ENCODE measurements around the gene CCDC122.

DNA sequence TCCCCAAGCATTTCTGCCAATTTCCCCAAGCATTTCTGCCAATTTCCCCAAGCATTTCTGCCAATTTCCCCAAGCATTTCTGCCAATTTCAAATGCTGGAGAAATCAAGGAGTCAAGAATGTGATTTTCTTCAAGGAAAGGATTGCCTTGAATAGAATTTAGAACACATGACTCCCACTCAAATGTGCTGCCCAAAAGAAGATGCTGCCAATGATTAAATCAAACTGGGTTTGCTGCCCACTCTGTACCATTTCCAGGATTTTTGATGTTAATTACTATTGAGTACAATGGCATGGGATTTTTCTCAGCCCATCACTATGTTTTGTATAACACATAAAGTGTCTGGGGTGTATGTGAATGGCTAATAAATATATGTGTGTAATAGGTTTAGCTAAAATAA, 70.9 kb downstream of the CCDC122 start:
- no peak for TF ChIP-seq EZH2 (IDR thresholded peaks at IDR 0.05; ENCODE audit: low read depth, low read length, severe bottlenecking)
- TF ChIP-seq, protein P1, sequence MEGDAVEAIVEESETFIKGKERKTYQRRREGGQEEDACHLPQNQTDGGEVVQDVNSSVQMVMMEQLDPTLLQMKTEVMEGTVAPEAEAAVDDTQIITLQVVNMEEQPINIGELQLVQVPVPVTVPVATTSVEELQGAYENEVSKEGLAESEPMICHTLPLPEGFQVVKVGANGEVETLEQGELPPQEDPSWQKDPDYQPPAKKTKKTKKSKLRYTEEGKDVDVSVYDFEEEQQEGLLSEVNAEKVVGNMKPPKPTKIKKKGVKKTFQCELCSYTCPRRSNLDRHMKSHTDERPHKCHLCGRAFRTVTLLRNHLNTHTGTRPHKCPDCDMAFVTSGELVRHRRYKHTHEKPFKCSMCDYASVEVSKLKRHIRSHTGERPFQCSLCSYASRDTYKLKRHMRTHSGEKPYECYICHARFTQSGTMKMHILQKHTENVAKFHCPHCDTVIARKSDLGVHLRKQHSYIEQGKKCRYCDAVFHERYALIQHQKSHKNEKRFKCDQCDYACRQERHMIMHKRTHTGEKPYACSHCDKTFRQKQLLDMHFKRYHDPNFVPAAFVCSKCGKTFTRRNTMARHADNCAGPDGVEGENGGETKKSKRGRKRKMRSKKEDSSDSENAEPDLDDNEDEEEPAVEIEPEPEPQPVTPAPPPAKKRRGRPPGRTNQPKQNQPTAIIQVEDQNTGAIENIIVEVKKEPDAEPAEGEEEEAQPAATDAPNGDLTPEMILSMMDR (IDR thresholded peaks at IDR 0.05; ENCODE audit: control extremely low read depth in 1 of 3, insufficient read depth in 1 of 3, low read depth in 1 of 3, low read length in 3 of 3) = no peak
- TF ChIP-seq SRF (IDR thresholded peaks at IDR 0.05; ENCODE audit: low read depth, low read length) = no peak
- TF ChIP-seq EGR1 (IDR thresholded peaks at IDR 0.05; ENCODE audit: borderline replicate concordance, low read depth, low read length) = no peak
- TF ChIP-seq, protein P2, sequence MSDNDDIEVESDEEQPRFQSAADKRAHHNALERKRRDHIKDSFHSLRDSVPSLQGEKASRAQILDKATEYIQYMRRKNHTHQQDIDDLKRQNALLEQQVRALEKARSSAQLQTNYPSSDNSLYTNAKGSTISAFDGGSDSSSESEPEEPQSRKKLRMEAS (IDR thresholded peaks at IDR 0.05) = no peak
- TF ChIP-seq TAF1 (IDR thresholded peaks at IDR 0.05; ENCODE audit: low read depth, low read length) = no peak
- no peak for TF ChIP-seq TAF7 (optimal IDR thresholded peaks at IDR 0.05; ENCODE audit: borderline replicate concordance, low read depth, low read length)
- TF ChIP-seq POLR2A (IDR thresholded peaks at IDR 0.05; ENCODE audit: control extremely low read depth in 1 of 2, low read depth in 2 of 2, low read length in 2 of 2) = no peak
- no peak for TF ChIP-seq HDAC6 (IDR thresholded peaks at IDR 0.05; ENCODE audit: low read depth, low read length)
